ENCODE data around the gene PPFIA1. TPM values are rescaled to one million over a fixed set of nuclear protein-coding genes. Genes with fewer than 3 reads are reported as not detected.

Gene PPFIA1
- polyA plus RNA-seq, 1 of the 3 experiments (the other 2 are of a cell fraction) = 37.4 TPM

GRCh38 chr11:70325824-70326223, 55.3 kb downstream of the PPFIA1 start:
- no peaks in the 10 kb centered on the region for H3F3A ChIP-seq (replicated peaks; ENCODE audit: insufficient read depth)
- H3K4me1 ChIP-seq (ENCODE audit: control insufficient read depth in 1 of 2, insufficient read depth in 2 of 2, low read depth in 1 of 2, low read length in 1 of 2) = peaks cover 0 to 7% of the 10 kb centered on the region in 2 experiments; a peak in 1 of 4 replicates
- H2AFZ ChIP-seq (ENCODE audit: low read depth) = no peak overlapping the region
- no peak overlapping the region for H3K4me3 ChIP-seq (ENCODE audit: low read depth in 2 of 2, low read length in 1 of 2)
- H3K9me3 ChIP-seq = no peaks in the 10 kb centered on the region
- no peak overlapping the region for H3K9ac ChIP-seq
- ChIA-PET CTCF (interaction anchor here (1.2 kb wide), 1 partner anchor 407 kb away, joined by 3 read pairs; no protein-coding TSS in a partner anchor), POLR2A (no interaction called here)
- no peaks in the 10 kb centered on the region for H4K20me1 ChIP-seq (ENCODE audit: insufficient read depth)
- no peak overlapping the region for H3K4me2 ChIP-seq
- no peaks in the 10 kb centered on the region for H3K27me3 ChIP-seq (ENCODE audit: insufficient read depth)
- H3K36me3 ChIP-seq (replicated peaks in 1 of 2; ENCODE audit: control insufficient read depth in 1 of 2, insufficient read depth in 2 of 2, low read length in 1 of 2) = peaks cover 39 to 40% of the 10 kb centered on the region in 2 experiments
- TF ChIP-seq POLR2AphosphoS5 (IDR thresholded peaks at IDR 0.05; ENCODE audit: low read depth, low read length) (no peak), YY1 (IDR thresholded peaks at IDR 0.05; ENCODE audit: low read depth) (no peak), MEF2A (IDR thresholded peaks at IDR 0.05; ENCODE audit: borderline replicate concordance, low read depth) (no peak), MXI1 (IDR thresholded peaks at IDR 0.05; ENCODE audit: low read depth, low read length) (no peak), FOXJ3 (CRISPR knock-in tag; IDR thresholded peaks at IDR 0.05) (no peak)
- no peak overlapping the region for H3K27ac ChIP-seq (ENCODE audit: low read depth in 2 of 2, low read length in 1 of 2)
- WGBS (ENCODE audit: low lambda C conversion rate) = 89% methylated on average over 3 of the region's 3 CpGs
- peaks cover 7% of the 10 kb centered on the region; the same call in 1 of the 2 replicates for H3K79me2 ChIP-seq (ENCODE audit: insufficient read depth)
- no peak for DNase-seq
- no peaks in the 10 kb centered on the region for H3K9me2 ChIP-seq

GRCh38 chr11:70326365-70326811, 55.9 kb downstream of the PPFIA1 start:
- Histone ChIP-seq H3K27me3 (ENCODE audit: insufficient read depth) (no peaks in the 10 kb centered on the region), H3K4me3 (ENCODE audit: low read depth in 2 of 2, low read length in 1 of 2) (no peak overlapping the region), H3K27ac (ENCODE audit: low read depth in 2 of 2, low read length in 1 of 2) (no peak overlapping the region), H3K36me3 (replicated peaks in 1 of 2; ENCODE audit: control insufficient read depth in 1 of 2, insufficient read depth in 2 of 2, low read length in 1 of 2) (peaks cover 40 to 44% of the 10 kb centered on the region in 2 experiments), H3F3A (replicated peaks; ENCODE audit: insufficient read depth) (no peaks in the 10 kb centered on the region), H3K9me2 (no peaks in the 10 kb centered on the region), H3K4me2 (no peak overlapping the region), H4K20me1 (ENCODE audit: insufficient read depth) (no peaks in the 10 kb centered on the region), H3K4me1 (ENCODE audit: control insufficient read depth in 1 of 2, insufficient read depth in 2 of 2, low read depth in 1 of 2, low read length in 1 of 2) (peaks cover 0 to 7% of the 10 kb centered on the region in 2 experiments; a peak in 1 of 4 replicates), H3K9me3 (no peaks in the 10 kb centered on the region), H3K79me2 (ENCODE audit: insufficient read depth) (peaks cover 7% of the 10 kb centered on the region; the same call in 1 of the 2 replicates), H2AFZ (ENCODE audit: low read depth) (no peak overlapping the region), H3K9ac (no peak overlapping the region)
- no peak for TF ChIP-seq MXI1 (IDR thresholded peaks at IDR 0.05; ENCODE audit: low read depth, low read length)
- no peak for TF ChIP-seq USF1 (IDR thresholded peaks at IDR 0.05; ENCODE audit: borderline replicate concordance, low read depth)
- no peak for TF ChIP-seq GABPA (IDR thresholded peaks at IDR 0.05; ENCODE audit: low read depth)
- ChIA-PET CTCF (no interaction called here), POLR2A (no interaction called here)
- 91% methylated on average over 6 of the region's 6 CpGs for WGBS (ENCODE audit: low lambda C conversion rate)
- DNase-seq = no peak

- POLR2A ChIA-PET = no interaction called here
- Histone ChIP-seq H3K27ac (ENCODE audit: low read depth in 2 of 2, low read length in 1 of 2) (no peak overlapping the region), H4K20me1 (ENCODE audit: insufficient read depth) (no peaks in the 10 kb centered on the region), H2AFZ (ENCODE audit: low read depth) (no peak overlapping the region), H3K9ac (no peak overlapping the region), H3K4me1 (ENCODE audit: control insufficient read depth in 1 of 2, insufficient read depth in 2 of 2, low read depth in 1 of 2, low read length in 1 of 2) (peaks cover 0 to 7% of the 10 kb centered on the region in 2 experiments; a peak in 1 of 4 replicates), H3K4me2 (no peak overlapping the region), H3K9me2 (no peaks in the 10 kb centered on the region), H3K79me2 (ENCODE audit: insufficient read depth) (peaks cover 6% of the 10 kb centered on the region; the same call in 1 of the 2 replicates), H3K9me3 (no peaks in the 10 kb centered on the region), H3K4me3 (ENCODE audit: low read depth in 2 of 2, low read length in 1 of 2) (no peak overlapping the region), H3K36me3 (replicated peaks in 1 of 2; ENCODE audit: control insufficient read depth in 1 of 2, insufficient read depth in 2 of 2, low read length in 1 of 2) (peaks cover 42 to 48% of the 10 kb centered on the region in 2 experiments), H3F3A (replicated peaks; ENCODE audit: insufficient read depth) (no peaks in the 10 kb centered on the region), H3K27me3 (ENCODE audit: insufficient read depth) (no peaks in the 10 kb centered on the region)
- CTCF ChIA-PET = no interaction called here
- DNase-seq = no peak
- WGBS (ENCODE audit: low lambda C conversion rate) = 87% methylated on average over 2 of the region's 2 CpGs
- TF ChIP-seq CTCF (IDR thresholded peaks at IDR 0.05) (no peak), IRF3 (IDR thresholded peaks at IDR 0.05; ENCODE audit: low read depth, low read length) (no peak), GATA2 (CRISPR knock-in tag; IDR thresholded peaks at IDR 0.05) (no peak), NRF1 (IDR thresholded peaks at IDR 0.05; ENCODE audit: low read depth, low read length) (no peak), RCOR1 (IDR thresholded peaks at IDR 0.05; ENCODE audit: low read length) (no peak), NFIC (IDR thresholded peaks at IDR 0.05; ENCODE audit: borderline replicate concordance) (no peak), USF1 (IDR thresholded peaks at IDR 0.05; ENCODE audit: borderline replicate concordance, low read depth) (no peak), SIN3A (IDR thresholded peaks at IDR 0.05; ENCODE audit: borderline replicate concordance, low read depth, low read length) (no peak), JUND (IDR thresholded peaks at IDR 0.05) (no peak), CHD2 (IDR thresholded peaks at IDR 0.05; ENCODE audit: low read length, partially characterized antibody) (no peak), RXRA (IDR thresholded peaks at IDR 0.05; ENCODE audit: borderline replicate concordance, low read depth) (no peak)
Measured at GRCh38 chr11:70326833-70327232, 56.3 kb downstream of the PPFIA1 start.
